OCI-LY7 (cell line): ENCODE measurements around the gene CERS6. TPM values are rescaled to one million over a fixed set of nuclear protein-coding genes. Genes with fewer than 3 reads are reported as not detected.

ENCODE experiments used
- BruUV-seq: library from RNA; stranded (reverse); fragments of 400-500 nt; replicated peaks from 2 replicates; lab custom pipeline; 2021; lab: Mats Ljungman, UMichigan
- CTCF ChIA-PET: fragments of 300-600 bp; sonication (Branson Sonifier 250); formaldehyde crosslinking; loops from one replicate; lab custom pipeline; 2022; ENCODE audit warnings: antibody characterized with exemption; ENCODE audit not compliant: unreplicated experiment; lab: Charles Lee
- POLR2A ChIA-PET: fragments of 300-600 bp; sonication (Branson Sonifier 250); formaldehyde crosslinking; loops from one replicate; lab custom pipeline; 2022; ENCODE audit warnings: antibody characterized with exemption; lab: Charles Lee
- DNase-seq: peaks from one replicate; pipeline ENCODE4 v3.0.0-alpha.2; 2015; ENCODE audit warnings: low spot score
- H2AFZ ChIP-seq: fragments of 200-600 bp; sonication (generic), shearing (Covaris generic); 2 replicates; pipeline ENCODE4 v1.6.1; 2014; ENCODE audit warnings: mild to moderate bottlenecking, antibody characterized with exemption, low read length, moderate library complexity
- H3K27ac ChIP-seq: fragments of 200-600 bp; sonication (generic); 2 replicates; pipeline ENCODE4 v1.5.1; 2014; ENCODE audit warnings: mixed run types, low read depth, mild to moderate bottlenecking, moderate library complexity, low read length, inconsistent platforms; ENCODE audit not compliant: poor library complexity, severe bottlenecking
- H3K36me3 ChIP-seq: fragments of 200-600 bp; sonication (generic); 2 replicates; pipeline ENCODE4 v1.6.1; 2014; ENCODE audit warnings: mild to moderate bottlenecking, antibody characterized with exemption, low read length, moderate library complexity, mixed read lengths; ENCODE audit not compliant: insufficient read depth
- H3K4me1 ChIP-seq: fragments of 200-600 bp; sonication (generic); 2 replicates; pipeline ENCODE4 v1.5.1; 2014; ENCODE audit warnings: mild to moderate bottlenecking, low read length; ENCODE audit not compliant: insufficient read depth, poor library complexity, severe bottlenecking
- H3K4me2 ChIP-seq: fragments of 200-600 bp; sonication (generic); 2 replicates; pipeline ENCODE4 v1.6.1; 2014; ENCODE audit warnings: mild to moderate bottlenecking, low read length
- H3K4me3 ChIP-seq: fragments of 200-600 bp; sonication (generic); 2 replicates; pipeline ENCODE4 v1.5.1; 2014; ENCODE audit warnings: mild to moderate bottlenecking, low read depth, low read length; ENCODE audit not compliant: poor library complexity, severe bottlenecking
- H3K79me2 ChIP-seq: fragments of 200-600 bp; sonication (generic); 2 replicates; pipeline ENCODE4 v1.6.1; 2016; ENCODE audit warnings: low read depth, mild to moderate bottlenecking, low read length, moderate library complexity, mixed read lengths; ENCODE audit not compliant: insufficient read depth
- H3K9me2 ChIP-seq: fragments of 200-600 bp; sonication (generic); 2 replicates; pipeline ENCODE4 v1.6.1; 2016; ENCODE audit warnings: mild to moderate bottlenecking, low read length, mixed read lengths; ENCODE audit not compliant: insufficient read depth
- H3K9me3 ChIP-seq: fragments of 200-600 bp; sonication (generic); 2 replicates; pipeline ENCODE4 v1.6.1; 2014; ENCODE audit warnings: mild to moderate bottlenecking, mixed run types, low read length, mixed read lengths
- H4K20me1 ChIP-seq: fragments of 200-600 bp; sonication (generic); 2 replicates; pipeline ENCODE4 v1.6.1; 2014; ENCODE audit warnings: mild to moderate bottlenecking, antibody characterized with exemption, low read length, moderate library complexity, mixed read lengths; ENCODE audit not compliant: insufficient read depth
- CTCF ChIP-seq: fragments of 200-600 bp; sonication (generic); conservative IDR thresholded peaks from 2 replicates; pipeline ENCODE4 v1.5.1; 2014; ENCODE audit warnings: mild to moderate bottlenecking, antibody characterized with exemption, low read length, moderate library complexity, mixed read lengths
- EZH2phosphoT487 ChIP-seq: fragments of 200-600 bp; sonication (generic); IDR thresholded peaks from 2 replicates; pipeline ENCODE4 v1.6.1; 2018; ENCODE audit warnings: low read depth, borderline replicate concordance, mild to moderate bottlenecking, mixed run types, antibody characterized with exemption, low read length, moderate library complexity, mixed read lengths
- intact Hi-C: fragments of 100-400 bp; cut with micrococcal nuclease; formaldehyde crosslinking; loops from one replicate; pipeline ENCODE4 v1.10.0; 2022; ENCODE audit not compliant: unreplicated experiment
- total RNA-seq, 2 experiments: library from RNA; depleted of rRNA in 1 of 2; stranded (reverse); fragments of >200 nt in 1 of 2; shearing (Covaris generic) in 1 of 2; gene quantifications; 2 replicates each; pipeline ENCODE4 v1.2.3, GENCODE V29; 2014 to 2022

Gene CERS6
- total RNA-seq, 2 experiments from 2014 or later, result 0.04 TPM; not detected in 1

DNA sequence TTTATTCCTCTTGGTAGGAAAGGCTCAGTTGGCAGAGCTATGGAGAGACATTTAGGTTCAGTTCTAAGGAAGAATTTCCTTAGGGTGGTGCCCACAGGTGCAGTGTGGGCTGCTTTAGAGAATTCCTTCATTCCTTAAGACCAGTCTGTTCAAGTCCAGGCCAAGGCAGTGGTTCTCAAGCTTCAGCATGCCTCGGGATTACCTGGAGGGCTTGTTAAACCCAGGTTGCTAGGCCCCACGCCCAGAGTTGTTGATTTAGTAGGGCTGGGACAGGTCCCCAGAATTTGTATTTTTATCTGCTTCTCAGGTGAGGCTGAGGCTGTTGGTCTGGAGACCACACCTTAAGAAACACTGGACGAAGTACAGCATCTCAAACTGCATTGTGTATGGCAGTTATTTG is 68.9 kb downstream of the CERS6 start:
- Histone ChIP-seq H3K4me1 (no peaks in the 10 kb centered on the region), H3K4me2 (no peak overlapping the region), H3K79me2 (no peaks in the 10 kb centered on the region), H2AFZ (no peak overlapping the region), H3K9me3 (no peaks in the 10 kb centered on the region), H3K9me2 (no peaks in the 10 kb centered on the region), H3K4me3 (no peak overlapping the region), H3K27ac (no peak overlapping the region), H4K20me1 (no peaks in the 10 kb centered on the region), H3K36me3 (no peaks in the 10 kb centered on the region)
- BruUV-seq, result no TSS peak
- ChIA-PET CTCF (no interaction called here), POLR2A (no interaction called here)
- intact Hi-C loops, result no loop called here
- TF ChIP-seq CTCF (no peak), EZH2phosphoT487 (no peak)
- DNase-seq, result no peak

DNA sequence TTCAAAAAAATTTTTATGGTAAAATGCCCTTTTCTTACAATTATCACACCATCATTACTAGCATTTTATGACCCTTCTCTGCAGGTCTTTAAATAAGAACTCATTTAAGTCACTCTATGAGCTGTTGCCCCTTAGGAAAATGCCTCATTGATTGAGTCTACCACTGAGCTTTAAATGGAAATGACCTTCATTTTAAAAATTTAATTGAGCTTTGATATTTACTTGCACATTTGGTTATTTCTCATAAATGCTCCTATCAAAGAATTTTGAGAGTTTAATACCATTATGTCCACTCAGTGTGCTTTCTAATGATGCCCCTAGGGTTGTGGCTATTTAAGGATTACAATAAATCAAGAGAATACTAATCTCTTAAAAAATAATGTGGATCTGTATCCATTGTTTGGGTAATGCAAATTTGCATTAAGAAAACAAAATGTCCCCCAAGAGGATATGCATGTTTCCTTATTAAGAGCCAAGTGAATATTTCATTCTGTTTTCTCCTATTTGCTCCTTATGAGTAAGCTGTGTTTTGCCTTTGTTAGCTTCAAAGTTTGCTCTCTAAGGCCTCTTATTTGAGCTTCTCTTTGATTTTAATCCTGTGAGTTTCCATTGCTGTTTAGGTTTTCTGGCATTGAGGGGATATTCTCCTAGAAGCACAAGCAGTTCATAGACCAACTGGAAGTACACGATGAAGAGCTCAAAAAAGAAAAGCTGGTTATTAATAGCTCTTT is 69.8 kb downstream of the CERS6 start:
- intact Hi-C loops, result no loop called here
- no peak overlapping the region for H2AFZ ChIP-seq
- H3K4me3 ChIP-seq, result no peak overlapping the region
- CTCF ChIA-PET, result no interaction called here
- no peaks in the 10 kb centered on the region for H3K9me3 ChIP-seq
- H3K4me1 ChIP-seq, result peaks cover 1% of the 10 kb centered on the region
- H4K20me1 ChIP-seq, result no peaks in the 10 kb centered on the region
- H3K27ac ChIP-seq, result no peak overlapping the region
- no peak overlapping the region for H3K4me2 ChIP-seq
- no peaks in the 10 kb centered on the region for H3K36me3 ChIP-seq
- H3K79me2 ChIP-seq, result no peaks in the 10 kb centered on the region
- POLR2A ChIA-PET, result interaction anchor here (1.0 to 1.3 kb wide), 2 partner anchors 10 to 23 kb away, joined by 3 read pairs; no protein-coding TSS in a partner anchor
- no peaks in the 10 kb centered on the region for H3K9me2 ChIP-seq
- TF ChIP-seq EZH2phosphoT487 (no peak), CTCF (no peak)
- no peak for DNase-seq
- BruUV-seq, result no TSS peak

DNA sequence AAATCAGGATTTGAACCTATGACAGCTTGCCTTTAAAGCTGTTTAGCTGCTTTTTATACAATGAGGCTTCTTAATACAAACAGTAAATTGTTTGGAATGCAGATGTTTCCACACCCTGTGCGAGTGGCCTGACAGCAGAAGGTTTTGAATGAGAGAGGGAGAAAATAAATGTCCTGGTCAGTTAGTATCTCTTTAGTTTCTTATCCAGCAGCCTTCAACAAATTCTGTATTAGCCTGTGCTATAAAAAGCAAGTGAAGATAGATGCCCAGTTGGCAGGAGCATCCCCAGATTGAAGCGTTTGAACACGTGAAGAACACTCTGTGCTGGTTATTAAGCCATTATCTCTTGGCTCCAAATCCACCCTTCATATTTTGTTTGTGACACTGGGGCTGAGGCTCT is 70.6 kb downstream of the CERS6 start:
- no peak for DNase-seq
- POLR2A ChIA-PET, result interaction anchor here (1.0 to 1.3 kb wide), 2 partner anchors 10 to 22 kb away, joined by 3 read pairs; no protein-coding TSS in a partner anchor
- no peak for TF ChIP-seq CTCF
- no peak for TF ChIP-seq EZH2phosphoT487
- Histone ChIP-seq H3K79me2 (no peaks in the 10 kb centered on the region), H4K20me1 (no peaks in the 10 kb centered on the region), H3K36me3 (no peaks in the 10 kb centered on the region), H3K4me2 (no peak overlapping the region), H2AFZ (no peak overlapping the region), H3K9me2 (no peaks in the 10 kb centered on the region), H3K27ac (no peak overlapping the region), H3K4me1 (peaks cover 9% of the 10 kb centered on the region), H3K9me3 (no peaks in the 10 kb centered on the region), H3K4me3 (no peak overlapping the region)
- intact Hi-C loops, result no loop called here
- no TSS peak for BruUV-seq
- CTCF ChIA-PET, result no interaction called here
